Measurements from ENCODE around the gene AZU1.

Gene AZU1

DNA sequence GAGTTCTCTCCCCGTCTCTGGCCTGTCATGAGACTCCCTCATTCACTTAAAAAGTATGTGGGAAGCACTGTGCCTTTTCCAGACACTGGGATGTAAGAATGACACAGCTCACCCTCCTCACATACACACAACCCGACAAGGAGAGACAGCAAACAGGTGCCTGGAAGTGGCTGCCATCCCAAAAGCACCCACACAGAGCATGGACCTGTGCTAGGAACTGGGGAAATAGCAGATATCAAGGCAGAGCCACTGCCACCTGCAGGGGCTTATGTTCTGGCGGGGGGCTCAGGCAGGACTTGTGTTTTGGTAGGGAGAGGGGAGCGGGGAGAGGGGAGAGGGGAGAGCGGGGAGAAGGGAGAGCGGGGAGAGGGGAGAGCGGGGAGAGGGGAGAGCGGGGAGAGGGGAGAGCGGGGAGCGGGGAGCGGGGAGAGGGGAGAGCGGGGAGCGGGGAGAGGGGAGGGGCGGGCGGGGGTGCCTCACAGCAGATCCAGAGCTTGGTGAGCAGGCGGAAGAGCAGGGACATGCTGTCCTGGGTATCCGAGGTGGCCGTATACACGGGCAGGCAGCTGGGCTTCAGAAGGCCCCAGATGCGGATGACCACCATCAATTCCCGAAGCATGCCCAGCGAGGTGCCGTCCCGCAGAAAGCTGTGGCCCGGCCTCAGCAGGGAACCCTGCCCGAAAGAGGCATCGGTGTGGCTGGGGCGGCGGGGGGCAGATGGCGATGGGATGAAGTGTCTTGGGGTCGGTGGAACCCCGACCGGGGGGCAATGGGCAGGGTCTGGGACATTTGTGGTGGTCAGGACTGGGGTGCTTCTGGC is 44.0 kb downstream of the AZU1 start:
- DNase-seq (ENCODE audit: low spot score): no peak
- TF ChIP-seq, protein P1, sequence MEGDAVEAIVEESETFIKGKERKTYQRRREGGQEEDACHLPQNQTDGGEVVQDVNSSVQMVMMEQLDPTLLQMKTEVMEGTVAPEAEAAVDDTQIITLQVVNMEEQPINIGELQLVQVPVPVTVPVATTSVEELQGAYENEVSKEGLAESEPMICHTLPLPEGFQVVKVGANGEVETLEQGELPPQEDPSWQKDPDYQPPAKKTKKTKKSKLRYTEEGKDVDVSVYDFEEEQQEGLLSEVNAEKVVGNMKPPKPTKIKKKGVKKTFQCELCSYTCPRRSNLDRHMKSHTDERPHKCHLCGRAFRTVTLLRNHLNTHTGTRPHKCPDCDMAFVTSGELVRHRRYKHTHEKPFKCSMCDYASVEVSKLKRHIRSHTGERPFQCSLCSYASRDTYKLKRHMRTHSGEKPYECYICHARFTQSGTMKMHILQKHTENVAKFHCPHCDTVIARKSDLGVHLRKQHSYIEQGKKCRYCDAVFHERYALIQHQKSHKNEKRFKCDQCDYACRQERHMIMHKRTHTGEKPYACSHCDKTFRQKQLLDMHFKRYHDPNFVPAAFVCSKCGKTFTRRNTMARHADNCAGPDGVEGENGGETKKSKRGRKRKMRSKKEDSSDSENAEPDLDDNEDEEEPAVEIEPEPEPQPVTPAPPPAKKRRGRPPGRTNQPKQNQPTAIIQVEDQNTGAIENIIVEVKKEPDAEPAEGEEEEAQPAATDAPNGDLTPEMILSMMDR (IDR thresholded peaks at IDR 0.05; ENCODE audit: extremely low read depth, missing control alignments): no peak

DNA sequence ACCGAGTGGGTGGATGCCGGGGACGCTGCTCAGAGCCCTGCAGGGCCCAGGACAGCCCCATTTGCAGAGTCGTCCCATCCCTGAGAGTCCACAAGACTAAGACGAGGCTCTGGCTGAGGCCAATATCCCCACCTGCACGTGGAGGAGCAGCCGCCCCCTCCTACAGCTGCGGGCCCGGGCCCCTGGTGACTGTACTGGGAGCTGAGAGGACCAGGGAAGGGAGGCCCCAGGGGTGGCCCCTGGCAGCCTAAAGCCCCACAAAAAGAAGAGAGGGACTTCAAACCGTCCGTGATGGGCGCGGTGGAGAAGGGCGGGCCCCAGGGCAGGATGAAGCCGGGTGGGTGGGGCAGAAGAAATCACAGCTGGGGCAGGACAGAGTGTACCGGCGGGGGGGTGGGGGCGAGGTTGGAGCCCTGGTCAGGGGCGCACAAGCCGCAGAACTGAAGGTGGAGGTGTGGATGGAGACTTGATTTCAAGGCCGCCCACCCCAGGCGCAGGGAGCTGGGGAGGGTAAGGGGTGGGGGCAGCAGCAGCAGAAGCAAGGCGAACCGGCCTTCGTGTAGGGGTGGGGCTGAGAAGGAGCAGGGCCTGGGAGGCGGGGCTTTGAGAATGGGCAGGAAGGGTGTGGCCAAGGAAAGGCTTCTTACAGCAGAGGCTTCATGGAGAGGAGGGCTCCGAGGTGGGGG is 44.8 kb downstream of the AZU1 start:
- TF ChIP-seq, protein P1 (IDR thresholded peaks at IDR 0.05; ENCODE audit: extremely low read depth, missing control alignments): no peak

DNA sequence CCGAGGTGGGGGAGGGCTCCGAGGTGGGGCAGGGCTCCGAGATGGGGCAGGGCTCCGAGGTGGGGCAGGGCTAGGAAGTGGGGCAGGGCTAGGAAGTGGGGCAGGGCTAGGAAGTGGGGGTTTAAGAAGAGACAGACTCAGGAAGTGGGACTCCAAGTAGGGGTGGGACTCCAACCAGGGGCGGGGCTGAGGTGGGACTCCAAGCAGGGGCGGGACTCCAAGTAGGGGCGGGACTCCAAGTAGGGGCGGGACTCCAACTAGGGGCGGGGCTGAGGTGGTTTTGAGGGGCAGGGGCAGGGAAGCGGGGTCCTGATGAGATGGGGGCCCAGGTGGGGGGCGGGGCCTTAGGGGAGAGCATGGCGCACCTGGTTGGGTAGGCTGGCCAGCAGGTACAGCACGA is 45.4 kb downstream of the AZU1 start:
- TF ChIP-seq, protein P1 (IDR thresholded peaks at IDR 0.05; ENCODE audit: extremely low read depth, missing control alignments): no peak
- DNase-seq (ENCODE audit: low spot score): peak; percentile 88

More for the DNA sequence above, 44.8 kb downstream of the AZU1 start:
- DNase-seq (ENCODE audit: low spot score): peak; percentile 92

DNA sequence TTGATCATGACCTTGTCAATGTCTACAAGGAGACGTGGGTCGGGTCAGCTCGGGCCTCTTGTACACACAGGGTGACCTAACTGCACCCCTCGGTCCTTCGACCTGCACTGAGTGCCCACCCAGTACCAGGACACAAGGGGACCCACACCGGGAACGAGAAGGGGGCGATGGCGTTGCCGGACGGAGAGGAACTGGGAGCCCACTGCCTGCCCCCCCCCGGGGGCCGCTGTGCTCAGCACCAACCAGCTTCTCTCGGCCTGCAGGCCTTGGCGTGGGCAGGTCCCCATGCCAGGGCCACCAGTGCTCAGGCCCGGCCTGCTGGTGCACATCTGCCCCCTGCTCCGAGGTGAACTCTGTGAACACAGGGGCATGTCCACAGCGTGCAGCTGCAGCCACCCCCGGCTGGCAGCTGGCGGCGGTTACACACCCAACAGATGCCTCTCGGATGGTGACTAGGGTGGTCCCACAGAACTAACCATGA is 46.0 kb downstream of the AZU1 start:
- DNase-seq (ENCODE audit: low spot score): no peak
- TF ChIP-seq, protein P1 (IDR thresholded peaks at IDR 0.05; ENCODE audit: extremely low read depth, missing control alignments): no peak

DNA sequence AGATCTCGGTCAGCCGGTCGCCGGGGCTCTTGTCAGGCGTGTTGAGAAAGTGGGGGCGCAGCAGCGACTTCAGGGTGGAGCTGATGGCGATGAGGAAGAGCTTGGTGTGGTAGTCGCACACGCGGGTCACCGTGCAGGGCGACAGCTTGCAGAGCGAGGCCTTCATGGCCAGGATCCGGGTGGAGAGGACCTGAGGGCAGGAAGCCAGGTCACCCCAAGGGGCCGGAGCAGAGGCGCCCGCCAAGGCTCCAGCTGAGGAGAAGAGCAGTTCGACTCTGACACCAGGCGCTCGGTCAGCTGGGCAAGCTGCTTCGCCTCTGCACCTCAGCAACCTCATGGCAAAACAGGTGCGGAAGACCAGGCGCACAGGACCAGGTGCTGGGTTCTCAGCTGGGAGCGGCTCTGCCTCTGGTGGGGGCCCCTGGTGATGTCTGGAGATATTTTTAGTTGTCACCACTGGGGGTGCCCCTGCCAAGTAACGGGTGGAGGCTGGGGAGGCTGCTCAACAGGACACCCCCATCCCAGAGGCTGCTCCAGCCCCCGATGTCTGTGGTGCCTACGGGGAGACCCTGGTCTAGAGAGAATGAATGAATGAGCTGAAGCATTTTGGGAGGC is 47.7 kb downstream of the AZU1 start:
- no peak for DNase-seq (ENCODE audit: low spot score)
- TF ChIP-seq, protein P1 (IDR thresholded peaks at IDR 0.05; ENCODE audit: extremely low read depth, missing control alignments): no peak

DNA sequence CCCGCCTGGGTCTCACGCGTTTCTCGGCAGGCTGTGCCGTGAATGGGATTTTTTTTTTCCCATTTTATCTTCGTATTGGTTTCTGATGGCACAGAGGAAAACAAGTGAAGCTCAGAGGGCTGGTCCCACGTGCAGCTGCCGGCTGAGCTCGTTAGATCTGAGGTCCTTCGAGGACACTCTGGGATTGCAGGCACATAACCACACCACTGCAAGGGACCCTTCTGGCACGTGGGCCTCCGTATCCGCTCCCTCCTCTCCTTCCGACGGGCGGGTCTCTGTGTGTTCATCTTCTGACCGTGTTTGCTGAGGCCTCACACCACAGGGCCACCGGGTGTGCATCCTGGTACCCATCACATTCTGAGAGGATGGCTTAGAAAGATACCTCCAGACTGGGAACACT is 48.5 kb downstream of the AZU1 start:
- DNase-seq (ENCODE audit: low spot score): no peak
- TF ChIP-seq, protein P1 (IDR thresholded peaks at IDR 0.05; ENCODE audit: extremely low read depth, missing control alignments): no peak
